ENCODE data around the gene SLC26A6.

GRCh38 chr3:48651771-48652170, 16.5 kb upstream of the SLC26A6 start:
- no peak for TF ChIP-seq CTCF (IDR thresholded peaks at IDR 0.05)
- TF ChIP-seq POLR2A (IDR thresholded peaks at IDR 0.05): no peak
